Activated naive CD8-positive, alpha-beta T cell treated with anti-CD3 and anti-CD28 coated beads, Interleukin-2, amount 50 U/mL, for 24 hours (primary cell): Measurements from ENCODE around the gene SNX14.
A peak's percentile ranks its signal among the peaks of the same experiment; 100 is the strongest.

Source experiments
- ATAC-seq: fragments of 150-1000 bp; cut with Tn5 transposase; one replicate; pipeline ENCODE4 v1.10.0; 2021
- DNase-seq: peaks from one replicate; pipeline ENCODE4 v3.0.0; 2021
- H3K27ac Mint-ChIP-seq: one replicate; pipeline ENCODE4 v1.8.0; 2021; ENCODE audit warnings: mild to moderate bottlenecking, mixed read lengths
- H3K27me3 Mint-ChIP-seq: one replicate; pipeline ENCODE4 v1.8.0; 2021; ENCODE audit warnings: mixed read lengths
- H3K36me3 Mint-ChIP-seq: one replicate; pipeline ENCODE4 v1.8.0; 2021; ENCODE audit warnings: low read depth, mixed read lengths
- H3K4me1 Mint-ChIP-seq: one replicate; pipeline ENCODE4 v1.8.0; 2021; ENCODE audit warnings: mixed read lengths
- H3K4me3 Mint-ChIP-seq: one replicate; pipeline ENCODE4 v1.8.0; 2021; ENCODE audit warnings: mild to moderate bottlenecking, moderate library complexity, mixed read lengths
- H3K9me3 Mint-ChIP-seq: one replicate; pipeline ENCODE4 v1.8.0; 2021; ENCODE audit warnings: mixed read lengths

SNX14 gene

DNA sequence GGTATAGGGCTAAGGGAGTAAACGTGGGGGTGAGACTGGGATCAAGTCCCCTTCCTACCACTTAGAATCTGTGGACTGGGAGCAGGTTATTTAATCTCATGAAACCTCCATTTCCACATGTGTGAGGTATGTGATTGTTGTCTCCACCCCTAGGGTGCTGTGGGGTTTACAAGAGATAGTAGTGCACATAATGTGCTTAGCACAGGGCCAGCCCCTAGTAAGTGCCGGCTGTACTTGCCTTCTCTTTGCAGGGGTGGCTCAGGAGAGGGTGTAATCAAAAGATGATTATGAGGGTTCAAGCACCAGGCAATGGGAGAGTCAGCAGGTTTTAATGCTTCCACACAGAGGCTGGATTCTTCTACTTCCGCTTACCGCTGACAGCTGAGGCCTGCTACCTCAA, 136.9 kb downstream of the SNX14 start:
- peaks cover 99% of the 10 kb centered on the region for H3K4me1 Mint-ChIP-seq
- peaks cover 18% of the 10 kb centered on the region for H3K36me3 Mint-ChIP-seq
- H3K27me3 Mint-ChIP-seq, result no peaks in the 10 kb centered on the region
- no peak overlapping the region for H3K4me3 Mint-ChIP-seq
- DNase-seq (no peak), ATAC-seq (no peak)
- H3K27ac Mint-ChIP-seq, result peak overlapping the region; percentile 14
- H3K9me3 Mint-ChIP-seq, result no peaks in the 10 kb centered on the region
